ENCODE results near the gene SCEL. TPM values are rescaled to one million over a fixed set of nuclear protein-coding genes. Genes with fewer than 3 reads are reported as not detected.

SCEL gene
- total RNA-seq, 1 experiment from 2014 or later, result 0.07 TPM

- Histone ChIP-seq H3K36me3 (ENCODE audit: control insufficient read depth in 1 of 2, insufficient read depth in 2 of 2, low read length in 2 of 2) (no peaks in the 10 kb centered on the region), H3K79me2 (ENCODE audit: insufficient read depth, low read length) (no peaks in the 10 kb centered on the region), H3K9me2 (ENCODE audit: insufficient read depth) (no peaks in the 10 kb centered on the region), H3K9me3 (ENCODE audit: control insufficient read depth in 1 of 2, insufficient read depth in 1 of 2, low read depth in 1 of 2, low read length in 2 of 2) (no peaks in the 10 kb centered on the region), H3K27ac (ENCODE audit: low read depth, low read length) (no peak overlapping the region), H3K9ac (ENCODE audit: low read length) (no peak overlapping the region), H3K4me3 (replicated peaks in 1 of 2; ENCODE audit: low read depth in 1 of 2, low read length in 2 of 2) (no peak overlapping the region), H4K20me1 (ENCODE audit: insufficient read depth) (no peaks in the 10 kb centered on the region), H2AFZ (ENCODE audit: low read depth, low read length, poor library complexity, severe bottlenecking) (no peak overlapping the region), H3K27me3 (ENCODE audit: insufficient read depth, low read length) (peaks cover 15% of the 10 kb centered on the region; the same call in 1 of the 2 replicates), H3K4me1 (ENCODE audit: control insufficient read depth in 1 of 2, insufficient read depth in 2 of 2, low read length in 2 of 2) (no peaks in the 10 kb centered on the region), H3K4me2 (ENCODE audit: low read length) (no peak overlapping the region)
- no peak for ATAC-seq
- TF ChIP-seq ZFX (IDR thresholded peaks at IDR 0.05) (no peak), EZH2 (IDR thresholded peaks at IDR 0.05) (no peak), ELF1 (IDR thresholded peaks at IDR 0.05; ENCODE audit: borderline replicate concordance, low read depth) (no peak), ATF3 (IDR thresholded peaks at IDR 0.05) (no peak), EGR1 (IDR thresholded peaks at IDR 0.05; ENCODE audit: low read depth) (no peak), FOSL1 (IDR thresholded peaks at IDR 0.05; ENCODE audit: low read depth) (no peak), SRF (IDR thresholded peaks at IDR 0.05; ENCODE audit: low read depth) (no peak), EZH2phosphoT487 (IDR thresholded peaks at IDR 0.05; ENCODE audit: borderline replicate concordance) (no peak), ZNF274 (IDR thresholded peaks at IDR 0.05; ENCODE audit: low read depth, low read length) (no peak), RAD21 (IDR thresholded peaks at IDR 0.05; ENCODE audit: low read depth) (no peak), POLR2AphosphoS5 (IDR thresholded peaks at IDR 0.05; ENCODE audit: low read depth, low read length) (no peak), CEBPB (IDR thresholded peaks at IDR 0.05; ENCODE audit: low read depth) (no peak), YY1 (IDR thresholded peaks at IDR 0.05; ENCODE audit: extremely low read depth, insufficient replicate concordance, low read depth, low read length) (no peak)
- TF ChIP-seq, protein P1, sequence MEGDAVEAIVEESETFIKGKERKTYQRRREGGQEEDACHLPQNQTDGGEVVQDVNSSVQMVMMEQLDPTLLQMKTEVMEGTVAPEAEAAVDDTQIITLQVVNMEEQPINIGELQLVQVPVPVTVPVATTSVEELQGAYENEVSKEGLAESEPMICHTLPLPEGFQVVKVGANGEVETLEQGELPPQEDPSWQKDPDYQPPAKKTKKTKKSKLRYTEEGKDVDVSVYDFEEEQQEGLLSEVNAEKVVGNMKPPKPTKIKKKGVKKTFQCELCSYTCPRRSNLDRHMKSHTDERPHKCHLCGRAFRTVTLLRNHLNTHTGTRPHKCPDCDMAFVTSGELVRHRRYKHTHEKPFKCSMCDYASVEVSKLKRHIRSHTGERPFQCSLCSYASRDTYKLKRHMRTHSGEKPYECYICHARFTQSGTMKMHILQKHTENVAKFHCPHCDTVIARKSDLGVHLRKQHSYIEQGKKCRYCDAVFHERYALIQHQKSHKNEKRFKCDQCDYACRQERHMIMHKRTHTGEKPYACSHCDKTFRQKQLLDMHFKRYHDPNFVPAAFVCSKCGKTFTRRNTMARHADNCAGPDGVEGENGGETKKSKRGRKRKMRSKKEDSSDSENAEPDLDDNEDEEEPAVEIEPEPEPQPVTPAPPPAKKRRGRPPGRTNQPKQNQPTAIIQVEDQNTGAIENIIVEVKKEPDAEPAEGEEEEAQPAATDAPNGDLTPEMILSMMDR (IDR thresholded peaks at IDR 0.05 in 2 of 3, conservative IDR thresholded peaks at IDR 0.05 in 1 of 3; ENCODE audit: borderline replicate concordance in 1 of 3, insufficient read depth in 1 of 3, low read depth in 2 of 3, low read length in 2 of 3), result no peak
- TF ChIP-seq, protein P2, sequence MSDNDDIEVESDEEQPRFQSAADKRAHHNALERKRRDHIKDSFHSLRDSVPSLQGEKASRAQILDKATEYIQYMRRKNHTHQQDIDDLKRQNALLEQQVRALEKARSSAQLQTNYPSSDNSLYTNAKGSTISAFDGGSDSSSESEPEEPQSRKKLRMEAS (IDR thresholded peaks at IDR 0.05), result no peak
- TF ChIP-seq, protein P3, sequence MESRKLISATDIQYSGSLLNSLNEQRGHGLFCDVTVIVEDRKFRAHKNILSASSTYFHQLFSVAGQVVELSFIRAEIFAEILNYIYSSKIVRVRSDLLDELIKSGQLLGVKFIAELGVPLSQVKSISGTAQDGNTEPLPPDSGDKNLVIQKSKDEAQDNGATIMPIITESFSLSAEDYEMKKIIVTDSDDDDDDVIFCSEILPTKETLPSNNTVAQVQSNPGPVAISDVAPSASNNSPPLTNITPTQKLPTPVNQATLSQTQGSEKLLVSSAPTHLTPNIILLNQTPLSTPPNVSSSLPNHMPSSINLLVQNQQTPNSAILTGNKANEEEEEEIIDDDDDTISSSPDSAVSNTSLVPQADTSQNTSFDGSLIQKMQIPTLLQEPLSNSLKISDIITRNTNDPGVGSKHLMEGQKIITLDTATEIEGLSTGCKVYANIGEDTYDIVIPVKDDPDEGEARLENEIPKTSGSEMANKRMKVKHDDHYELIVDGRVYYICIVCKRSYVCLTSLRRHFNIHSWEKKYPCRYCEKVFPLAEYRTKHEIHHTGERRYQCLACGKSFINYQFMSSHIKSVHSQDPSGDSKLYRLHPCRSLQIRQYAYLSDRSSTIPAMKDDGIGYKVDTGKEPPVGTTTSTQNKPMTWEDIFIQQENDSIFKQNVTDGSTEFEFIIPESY (IDR thresholded peaks at IDR 0.05; ENCODE audit: extremely low read depth, insufficient replicate concordance, low read length), result no peak
- POLR2A ChIA-PET, result no interaction called here
- BruUV-seq (replicated peaks), result no TSS peak
- intact Hi-C loops (cut with micrococcal nuclease), result no loop called here
- CTCF ChIA-PET, result interaction anchor here (0.6 kb wide), 1 partner anchor 19 kb away, joined by 3 read pairs; no protein-coding TSS in a partner anchor
- RAD21 ChIA-PET (ENCODE audit: low non-redundant PET in 1 of 2, low total read pairs in 2 of 2, uncharacterized antibody in 2 of 2, unreplicated experiment in 2 of 2), result no interaction called here
- no peak for DNase-seq (ENCODE audit: low read depth, low spot score)
Measured at GRCh38 chr13:77497835-77498234, 37.7 kb upstream of the SCEL start.
